H9 (cell line): Measurements from ENCODE around the gene GGT5. TPM values are rescaled to one million over a fixed set of nuclear protein-coding genes. Genes with fewer than 3 reads are reported as not detected.

Experiments
- DNase-seq: peaks from one replicate; pipeline ENCODE4 v3.0.0-alpha.2; 2017
- H2AFZ ChIP-seq: one replicate; pipeline ENCODE4 v1.6.1; 2013; ENCODE audit warnings: mild to moderate bottlenecking, low read length, control low read depth, moderate library complexity
- H2AK5ac ChIP-seq: 2 replicates; pipeline ENCODE4 v1.6.1; 2013; ENCODE audit warnings: low read length, control low read depth, mixed read lengths; ENCODE audit not compliant: insufficient read length
- H2BK120ac ChIP-seq: one replicate; pipeline ENCODE4 v1.6.1; 2013; ENCODE audit warnings: low read depth, mild to moderate bottlenecking, low read length, control low read depth, inconsistent platforms; ENCODE audit not compliant: poor library complexity, severe bottlenecking
- H2BK12ac ChIP-seq: 2 replicates; pipeline ENCODE4 v1.6.1; 2013; ENCODE audit warnings: low read length, control low read depth, mixed read lengths, low read depth; ENCODE audit not compliant: insufficient read length
- H2BK15ac ChIP-seq: 2 replicates; pipeline ENCODE4 v1.6.1; 2013; ENCODE audit warnings: low read depth, low read length, control low read depth
- H2BK20ac ChIP-seq: one replicate; pipeline ENCODE4 v1.6.1; 2013; ENCODE audit warnings: low read depth, mild to moderate bottlenecking, low read length, control low read depth, inconsistent platforms; ENCODE audit not compliant: poor library complexity, severe bottlenecking
- H2BK5ac ChIP-seq: 2 replicates; pipeline ENCODE4 v1.6.1; 2013; ENCODE audit warnings: low read length, control low read depth, mixed read lengths; ENCODE audit not compliant: insufficient read length
- H3K14ac ChIP-seq: 2 replicates; pipeline ENCODE4 v1.6.1; 2013; ENCODE audit warnings: low read length, control low read depth; ENCODE audit not compliant: insufficient read depth
- H3K18ac ChIP-seq: 2 replicates; pipeline ENCODE4 v1.6.1; 2013; ENCODE audit warnings: low read depth, mild to moderate bottlenecking, mixed read lengths, low read length, control low read depth; ENCODE audit not compliant: insufficient read length
- H3K23ac ChIP-seq: 2 replicates; pipeline ENCODE4 v1.6.1; 2013; ENCODE audit warnings: low read length, control low read depth, mixed read lengths, low read depth; ENCODE audit not compliant: insufficient read length
- H3K23me2 ChIP-seq: 2 replicates; pipeline ENCODE4 v1.6.1; 2013; ENCODE audit warnings: low read depth, mild to moderate bottlenecking, mixed read lengths, low read length, control low read depth; ENCODE audit not compliant: insufficient read length, poor library complexity, severe bottlenecking
- H3K27ac ChIP-seq: 2 replicates; pipeline ENCODE4 v1.5.1; 2013; ENCODE audit warnings: low read length, control low read depth, mixed read lengths, low read depth; ENCODE audit not compliant: insufficient read length
- H3K27me3 ChIP-seq: 2 replicates; pipeline ENCODE4 v1.6.1; 2013; ENCODE audit warnings: low read length, control low read depth, inconsistent platforms; ENCODE audit not compliant: insufficient read depth
- H3K4ac ChIP-seq: 2 replicates; pipeline ENCODE4 v1.6.1; 2013; ENCODE audit warnings: low read depth, mild to moderate bottlenecking, control low read depth, inconsistent platforms, low read length, moderate library complexity
- H3K4me1 ChIP-seq: 2 replicates; pipeline ENCODE4 v1.6.1; 2013; ENCODE audit warnings: low read length, control low read depth, inconsistent platforms; ENCODE audit not compliant: insufficient read depth
- H3K4me2 ChIP-seq: 2 replicates; pipeline ENCODE4 v1.6.1; 2013; ENCODE audit warnings: low read length, control low read depth, mixed read lengths; ENCODE audit not compliant: insufficient read length, insufficient read depth
- H3K56ac ChIP-seq: 2 replicates; pipeline ENCODE4 v1.6.1; 2013; ENCODE audit warnings: low read depth, mild to moderate bottlenecking, mixed read lengths, low read length, control low read depth; ENCODE audit not compliant: insufficient read length
- H3K79me1 ChIP-seq: 2 replicates; pipeline ENCODE4 v1.6.1; 2013; ENCODE audit warnings: low read depth, mild to moderate bottlenecking, moderate library complexity, low read length, control low read depth, inconsistent platforms; ENCODE audit not compliant: insufficient read depth, poor library complexity, severe bottlenecking
- H3K79me2 ChIP-seq: 2 replicates; pipeline ENCODE4 v1.6.1; 2013; ENCODE audit warnings: low read length, control low read depth, inconsistent platforms; ENCODE audit not compliant: insufficient read depth
- H3K9ac ChIP-seq: 2 replicates; pipeline ENCODE4 v1.6.1; 2013; ENCODE audit warnings: low read length, control low read depth, mixed read lengths; ENCODE audit not compliant: insufficient read length; ENCODE audit errors: extremely low read depth
- H3K9me3 ChIP-seq: one replicate; pipeline ENCODE4 v1.6.1; 2013; ENCODE audit warnings: low read depth, low read length, inconsistent platforms; ENCODE audit not compliant: control insufficient read depth
- H3T11ph ChIP-seq: one replicate; pipeline ENCODE4 v1.6.1; 2013; ENCODE audit warnings: mild to moderate bottlenecking, low read length, control low read depth, inconsistent platforms
- H4K20me1 ChIP-seq: one replicate; pipeline ENCODE4 v1.6.1; 2013; ENCODE audit not compliant: control insufficient read depth, insufficient read length, insufficient read depth
- H4K5ac ChIP-seq: 2 replicates; pipeline ENCODE4 v1.6.1; 2013; ENCODE audit warnings: low read depth, mild to moderate bottlenecking, mixed read lengths, low read length, control low read depth; ENCODE audit not compliant: insufficient read length
- H4K8ac ChIP-seq: replicated peaks from 2 replicates; pipeline ENCODE4 v1.6.1; 2013; ENCODE audit warnings: low read length, control low read depth, mixed read lengths, low read depth; ENCODE audit not compliant: insufficient read length
- H4K91ac ChIP-seq: 2 replicates; pipeline ENCODE4 v1.6.1; 2013; ENCODE audit warnings: low read depth, mild to moderate bottlenecking, moderate library complexity, mixed read lengths, low read length, control low read depth; ENCODE audit not compliant: insufficient read length
- H3K27ac Mint-ChIP-seq, 3 experiments: 2 replicates in 2 of 3; 3 replicates in 1 of 3; pipeline ENCODE4 v1.8.0; 2020 to 2021; ENCODE audit warnings: mixed read lengths in 3 of 3, mild to moderate bottlenecking in 1 of 3, moderate library complexity in 1 of 3
- H3K27me3 Mint-ChIP-seq: 2 replicates; pipeline ENCODE4 v1.8.0; 2021; ENCODE audit warnings: low read depth, mild to moderate bottlenecking, moderate library complexity, mixed read lengths
- H3K36me3 Mint-ChIP-seq, 3 experiments: 2 replicates in 2 of 3; 3 replicates in 1 of 3; pipeline ENCODE4 v1.8.0; 2020 to 2021; ENCODE audit warnings: low read depth in 3 of 3, mixed read lengths in 3 of 3; ENCODE audit not compliant: insufficient read depth in 1 of 3
- H3K4me1 Mint-ChIP-seq, 2 experiments: 2 replicates each; pipeline ENCODE4 v1.8.0; 2020; ENCODE audit warnings: mixed read lengths in 2 of 2
- H3K4me3 Mint-ChIP-seq, 2 experiments: 2 replicates in 1 of 2; 3 replicates in 1 of 2; pipeline ENCODE4 v1.8.0; 2020 to 2021; ENCODE audit warnings: mild to moderate bottlenecking in 2 of 2, mixed read lengths in 2 of 2, moderate library complexity in 1 of 2
- H3K9me3 Mint-ChIP-seq, 2 experiments: 2 replicates in 1 of 2; 3 replicates in 1 of 2; pipeline ENCODE4 v1.8.0; 2020; ENCODE audit warnings: mild to moderate bottlenecking in 2 of 2, mixed read lengths in 2 of 2, moderate library complexity in 1 of 2
- CTCF ChIP-seq: fragments of 200-600 bp; sonication (generic); conservative IDR thresholded peaks from 3 replicates; pipeline ENCODE4 v1.8.0; 2021; ENCODE audit warnings: antibody characterized with exemption, mild to moderate bottlenecking
- WGBS: extraction: QIAGEN DNeasy Blood & Tissue Kit; methylation state at CpG from one replicate; pipeline ENCODE4 v1.1.7; 2013; ENCODE audit warnings: missing lambda C conversion rate, low lambda C conversion rate, mixed read lengths; ENCODE audit not compliant: insufficient read length; ENCODE audit errors: extremely low coverage; 5-methylcytosine and 5-hydroxymethylcytosine counted together
- total RNA-seq: library from RNA; stranded (reverse); gene quantifications from 2 replicates; pipeline ENCODE4 v1.2.1, GENCODE V29; 2021

The GGT5 gene
- total RNA-seq, 1 experiment from 2014 or later: 0.20 TPM

- Histone ChIP-seq H3K9ac (peak overlapping the region; percentile 83), H3K4me1 (no peaks in the 10 kb centered on the region), H2BK5ac (no peak overlapping the region), H3K27ac (no peak overlapping the region), H2BK12ac (no peak overlapping the region), H4K20me1 (no peaks in the 10 kb centered on the region), H3K4ac (no peak overlapping the region), H2AK5ac (no peak overlapping the region), H3K23me2 (peaks cover 7% of the 10 kb centered on the region), H4K8ac (no peak overlapping the region), H3K27me3 (no peaks in the 10 kb centered on the region), H3K18ac (peak overlapping the region; percentile 86), H4K91ac (no peak overlapping the region), H3K4me2 (peak overlapping the region; percentile 85), H2BK20ac (no peak overlapping the region), H3K9me3 (no peaks in the 10 kb centered on the region), H2AFZ (no peak overlapping the region), H4K5ac (no peak overlapping the region), H3K23ac (no peak overlapping the region), H3K14ac (peak overlapping the region; percentile 93; the same call in 1 of the 2 replicates), H3K79me2 (peaks cover 12% of the 10 kb centered on the region; the same call in 1 of the 2 replicates), H2BK120ac (no peak overlapping the region), H3K79me1 (no peaks in the 10 kb centered on the region), H3T11ph (no peak overlapping the region), H2BK15ac (no peak overlapping the region), H3K56ac (no peak overlapping the region)
- Mint-ChIP-seq H3K27ac (peak overlapping the region; percentile 74 to 90 (median 83)), H3K4me1 (peaks cover 28 to 41% of the 10 kb centered on the region in 2 experiments), H3K27me3 (no peaks in the 10 kb centered on the region), H3K4me3 (peak overlapping the region; percentile 73 to 89), H3K36me3 (peaks cover 7 to 9% (median 7%) of the 10 kb centered on the region in 3 experiments; a peak in 6 of 7 replicates), H3K9me3 (no peaks in the 10 kb centered on the region)
- DNase-seq: no peak
- TF ChIP-seq CTCF: no peak
- WGBS: no CpG with 5 or more reads among the region's 25 CpGs
Observed at GRCh38 chr22:24271386-24271854, 26.5 kb upstream of the GGT5 start.
